HG03060 (cell line): ENCODE measurements around the gene SYNPO2L.

Source experiments
- ATAC-seq: cut with Tn5 transposase; IDR thresholded peaks from one replicate; pipeline ENCODE4 v1.9.1; 2021; ENCODE audit warnings: low read depth, moderate number of reproducible peaks; ENCODE audit not compliant: unreplicated experiment

SYNPO2L gene

DNA sequence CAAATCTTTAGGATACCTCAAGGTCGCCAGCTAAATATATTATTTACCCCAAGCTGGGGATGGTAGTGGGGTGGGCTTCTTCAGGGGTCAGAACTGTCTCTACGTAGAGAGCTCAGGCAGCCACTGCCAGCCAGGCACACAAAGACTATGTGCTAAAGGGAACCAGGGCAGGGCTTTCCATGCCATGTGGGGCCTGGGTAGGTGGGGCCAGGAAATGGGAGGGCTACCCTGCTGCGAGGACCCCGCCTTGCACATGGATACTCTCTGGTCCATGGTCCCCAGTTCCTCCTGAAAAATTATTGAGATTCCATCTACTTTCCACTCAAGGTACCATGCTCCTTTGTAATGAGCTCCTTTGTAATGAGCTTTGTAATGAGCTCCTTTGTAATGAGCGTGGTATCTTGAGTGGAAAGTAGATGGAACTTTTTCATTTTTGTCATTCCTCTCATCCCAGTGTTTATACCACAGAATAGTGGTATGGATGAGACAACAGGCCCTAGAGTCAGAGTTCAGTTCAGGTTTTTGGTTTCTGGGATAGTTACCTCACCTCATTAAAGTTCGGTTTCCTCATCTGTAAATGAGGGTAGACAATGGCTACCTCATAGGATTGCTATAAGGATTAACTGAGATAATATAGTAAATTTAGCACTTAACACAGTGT is 5.8 kb downstream of the SYNPO2L start:
- no peak for ATAC-seq

- ATAC-seq: no peak
Measured at GRCh38 chr10:73648975-73649829, 6.6 kb downstream of the SYNPO2L start.

DNA sequence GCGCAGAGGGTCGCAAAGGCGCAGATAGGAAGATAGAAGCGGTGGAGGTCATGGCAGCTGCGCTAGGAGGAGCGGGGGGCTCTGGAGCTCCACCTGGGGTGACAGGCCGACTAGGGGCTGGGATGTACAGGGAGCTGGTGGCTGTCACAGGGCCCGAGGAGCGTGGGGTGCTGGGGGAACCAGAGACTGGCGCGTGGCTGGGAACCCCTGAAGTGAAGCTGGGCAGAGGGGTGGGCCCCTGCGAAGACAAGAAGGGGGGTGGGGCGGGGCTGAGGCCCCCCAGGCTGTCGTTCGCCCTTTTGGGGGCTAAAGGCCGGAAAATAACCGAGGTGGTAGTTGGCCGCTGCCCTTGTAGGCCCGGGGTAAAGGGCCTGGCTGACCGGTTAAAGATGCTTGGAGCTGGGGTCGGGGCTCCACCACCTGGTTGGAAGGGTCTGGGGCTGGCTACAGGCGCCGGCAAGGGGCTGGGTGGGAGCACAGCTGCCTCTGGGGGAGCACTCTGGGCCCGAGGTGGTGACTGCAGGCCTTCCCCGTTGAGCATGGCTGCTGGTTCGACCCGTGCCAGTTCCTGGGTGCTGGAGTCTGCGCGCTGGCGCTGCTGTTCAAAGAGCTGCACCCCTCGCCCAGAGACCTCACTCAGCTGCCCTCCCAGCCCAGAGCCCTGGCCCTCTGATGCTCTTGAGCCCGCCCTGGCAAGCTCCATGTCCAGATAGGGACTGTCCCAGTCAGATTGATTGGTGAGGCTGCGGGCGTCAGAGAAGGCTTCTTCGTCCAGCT is 7.8 kb downstream of the SYNPO2L start:
- ATAC-seq: no peak

DNA sequence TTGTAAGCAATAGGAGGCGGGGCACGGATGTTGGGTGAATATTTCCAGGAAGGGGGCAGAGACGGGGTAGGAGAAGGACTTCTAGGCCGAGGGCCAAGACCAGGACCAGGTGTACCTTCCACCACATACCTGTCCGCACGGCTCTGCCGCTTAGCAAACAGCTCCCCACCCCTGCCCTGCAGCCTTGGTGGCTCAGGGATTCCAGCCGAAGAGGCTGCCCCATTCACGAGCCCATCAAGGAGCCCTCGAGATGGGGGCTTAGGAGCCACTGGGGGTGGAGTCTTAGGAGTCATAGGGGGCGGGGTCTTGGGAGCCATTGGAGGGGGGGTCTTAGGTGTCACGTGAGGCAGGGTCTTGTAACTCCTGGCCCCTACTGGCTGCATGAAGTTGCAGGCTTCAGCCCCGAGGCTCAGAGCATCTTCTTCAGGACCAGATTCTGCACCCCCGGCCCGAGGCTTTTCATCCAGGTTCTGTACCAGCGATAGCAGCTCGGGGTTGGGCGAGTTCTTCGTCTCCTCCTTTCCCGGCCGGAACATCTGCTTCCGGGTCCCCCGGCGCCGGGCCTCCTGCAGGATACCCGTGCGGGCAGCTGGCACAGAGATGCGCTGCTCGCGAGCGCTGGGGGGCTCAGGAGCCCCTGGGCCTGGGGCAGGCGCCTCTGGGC is 8.5 kb downstream of the SYNPO2L start:
- no peak for ATAC-seq

DNA sequence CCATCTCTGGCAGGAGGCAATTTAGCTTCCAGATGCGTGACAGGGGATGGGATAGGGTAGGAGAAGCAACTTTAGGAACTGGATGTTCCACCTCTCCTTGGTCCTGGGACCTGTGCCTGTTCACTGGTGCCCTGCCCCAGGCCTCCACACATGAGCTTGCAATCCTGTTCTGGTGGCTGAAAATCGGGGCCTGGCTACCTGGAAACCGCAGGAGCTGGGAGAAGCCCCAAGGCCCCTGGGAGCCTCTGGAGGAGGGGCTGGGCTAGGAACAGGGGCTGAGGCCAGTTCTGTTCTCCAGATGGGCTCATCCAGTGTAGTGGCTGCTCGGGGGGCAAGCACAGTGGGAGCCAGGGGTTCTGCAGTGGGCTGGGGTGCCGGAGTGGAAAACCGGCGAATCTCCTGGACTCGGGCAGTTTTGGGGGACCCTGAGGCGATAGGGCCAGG is 9.2 kb downstream of the SYNPO2L start:
- no peak for ATAC-seq

GRCh38 chr10:73645251-73645650 is 10.6 kb downstream of the SYNPO2L start:
- ATAC-seq: no peak

DNA sequence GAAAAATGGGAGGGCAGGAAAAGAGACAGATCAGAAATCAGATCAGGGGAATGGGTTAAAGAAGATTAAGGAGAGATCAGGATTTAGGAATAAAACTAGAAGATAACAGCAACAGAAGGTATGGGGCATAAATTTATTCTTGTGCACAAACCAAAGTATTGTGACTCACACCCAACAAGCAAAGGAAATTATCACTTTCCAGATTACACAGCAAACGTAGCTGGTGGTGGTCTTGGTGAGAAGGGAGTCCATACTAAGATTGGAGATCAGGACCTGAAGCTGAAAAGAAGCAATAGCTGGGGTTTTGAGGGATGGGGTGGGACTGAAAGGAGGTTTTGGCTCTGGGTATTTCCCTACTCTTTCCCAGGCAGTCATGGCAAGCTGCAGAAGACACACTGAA is 11.1 kb downstream of the SYNPO2L start:
- ATAC-seq: no peak

GRCh38 chr10:73644015-73644743 is 11.7 kb downstream of the SYNPO2L start:
- ATAC-seq: no peak

DNA sequence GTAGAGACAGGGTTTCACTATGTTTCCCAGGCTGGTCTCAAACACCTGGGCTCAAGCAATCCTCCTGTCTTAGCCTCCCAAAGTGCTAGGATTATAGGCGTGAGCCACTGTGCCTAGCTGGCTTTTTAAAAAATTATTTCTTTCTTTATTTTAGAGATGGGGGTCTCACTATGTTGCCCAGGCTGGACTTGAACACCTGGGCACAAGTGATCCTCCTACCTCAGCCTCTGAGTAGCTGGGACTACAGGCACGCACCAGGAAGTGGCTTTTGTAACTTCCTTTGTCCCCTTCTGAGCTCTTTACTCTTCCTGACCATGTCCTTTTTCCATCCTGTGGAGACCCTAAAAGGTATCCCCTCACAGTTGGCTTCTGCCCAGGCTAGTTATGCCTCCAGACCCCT is 12.5 kb downstream of the SYNPO2L start:
- ATAC-seq: no peak

- no peak for ATAC-seq
Measured at GRCh38 chr10:73641328-73642060, 14.3 kb downstream of the SYNPO2L start, which contains the start of gene MYOZ1. Gene MYOZ1, minus strand, starts transcription at chr10:73641474. Its CDS starts 1,457 bp downstream, at chr10:73640017.

GRCh38 chr10:73639286-73639685 is 16.5 kb downstream of the SYNPO2L start:
- ATAC-seq: no peak

GRCh38 chr10:73635781-73636180 is 20.0 kb downstream of the SYNPO2L start:
- no peak for ATAC-seq

GRCh38 chr10:73634421-73634820 is 21.4 kb downstream of the SYNPO2L start:
- ATAC-seq: no peak

GRCh38 chr10:73629165-73629564 is 26.7 kb downstream of the SYNPO2L start:
- no peak for ATAC-seq

DNA sequence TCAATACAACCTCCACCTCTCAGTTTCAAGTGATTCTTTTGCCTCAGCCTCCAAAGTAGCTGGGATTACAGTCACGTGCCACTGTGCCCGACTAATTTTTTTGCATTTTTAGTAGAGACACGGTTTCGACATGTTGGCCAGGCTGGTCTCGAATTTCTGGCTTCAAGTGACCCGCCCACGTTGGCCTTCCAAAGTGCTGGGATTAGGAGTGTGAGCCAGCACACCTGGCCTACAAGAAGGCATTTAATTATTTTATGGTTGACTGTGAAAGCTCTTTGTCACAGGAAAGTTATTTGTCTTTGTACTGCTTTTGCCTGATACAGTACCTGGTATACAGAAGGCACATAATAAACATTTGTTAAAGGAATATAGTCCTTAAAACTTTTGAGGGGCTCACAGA is 27.4 kb downstream of the SYNPO2L start:
- no peak for ATAC-seq

DNA sequence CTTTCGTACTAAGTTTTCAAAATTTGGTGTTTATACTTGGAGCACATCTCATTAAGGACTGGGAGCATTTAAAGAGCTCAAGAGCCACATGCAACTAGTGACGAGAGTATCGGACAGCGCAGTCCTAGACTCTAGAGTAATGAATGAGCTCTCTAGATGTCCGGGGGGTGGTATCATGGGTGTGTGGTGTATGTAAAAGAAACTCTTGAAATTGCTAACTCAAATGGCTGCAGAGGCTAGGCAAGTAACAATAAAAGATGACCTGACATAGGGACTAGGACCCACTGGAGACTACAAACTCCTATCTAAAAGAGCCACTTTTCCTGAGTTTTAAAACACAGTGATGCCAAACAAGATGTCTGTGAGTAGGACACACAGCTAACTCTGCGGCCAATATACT is 28.5 kb downstream of the SYNPO2L start:
- no peak for ATAC-seq

- ATAC-seq: peak; percentile 95
Measured at GRCh38 chr10:73625884-73626752, 29.7 kb downstream of the SYNPO2L start.
